H7 (cell line): ENCODE results near the gene VSTM4. TPM values are rescaled to one million over a fixed set of nuclear protein-coding genes. Genes with fewer than 3 reads are reported as not detected.
A peak's percentile ranks its signal among the peaks of the same experiment; 100 is the strongest.

ENCODE experiments used
- DNase-seq: peaks from one replicate; pipeline ENCODE4 v3.0.0; 2012
- H3K27me3 ChIP-seq: 2 replicates; pipeline ENCODE4 v1.6.0; 2011; ENCODE audit warnings: mild to moderate bottlenecking, low read length; ENCODE audit not compliant: control insufficient read depth, insufficient read depth
- H3K36me3 ChIP-seq: replicated peaks from 2 replicates; pipeline ENCODE4 v1.5.1; 2011; ENCODE audit warnings: low read length; ENCODE audit not compliant: control insufficient read depth, insufficient read depth
- H3K4me3 ChIP-seq: 2 replicates; pipeline ENCODE4 v1.5.1; 2011; ENCODE audit warnings: low read depth, mild to moderate bottlenecking, control low read depth, low read length, moderate library complexity; ENCODE audit not compliant: insufficient read depth
- total RNA-seq: library from RNA; depleted of rRNA; stranded (reverse); fragments of >200 nt; shearing (Covaris generic); gene quantifications from 2 replicates; pipeline ENCODE4 v1.2.3, GENCODE V29; 2014

VSTM4 gene
- total RNA-seq, 1 experiment from 2014 or later = 0.31 TPM

- Histone ChIP-seq H3K36me3 (no peaks in the 10 kb centered on the region), H3K27me3 (no peaks in the 10 kb centered on the region), H3K4me3 (no peak overlapping the region)
- DNase-seq = peak; percentile 53
Observed at GRCh38 chr10:49081547-49082275, 33.6 kb downstream of the VSTM4 start.

GRCh38 chr10:49080965-49081364 lies 34.4 kb downstream of the VSTM4 start:
- no peak for DNase-seq
- H3K27me3 ChIP-seq = no peaks in the 10 kb centered on the region
- no peaks in the 10 kb centered on the region for H3K36me3 ChIP-seq
- H3K4me3 ChIP-seq = no peak overlapping the region

GRCh38 chr10:49080071-49080470 lies 35.3 kb downstream of the VSTM4 start:
- H3K4me3 ChIP-seq = no peak overlapping the region
- no peak for DNase-seq
- no peaks in the 10 kb centered on the region for H3K27me3 ChIP-seq
- H3K36me3 ChIP-seq = no peaks in the 10 kb centered on the region

- DNase-seq = no peak
- no peak overlapping the region for H3K4me3 ChIP-seq
- no peaks in the 10 kb centered on the region for H3K27me3 ChIP-seq
- no peaks in the 10 kb centered on the region for H3K36me3 ChIP-seq
Observed at GRCh38 chr10:49079499-49079898, 35.8 kb downstream of the VSTM4 start.

GRCh38 chr10:49079072-49079471 lies 36.2 kb downstream of the VSTM4 start:
- no peak for DNase-seq
- H3K27me3 ChIP-seq = no peaks in the 10 kb centered on the region

GRCh38 chr10:49078433-49078832 lies 36.9 kb downstream of the VSTM4 start:
- Histone ChIP-seq H3K27me3 (no peaks in the 10 kb centered on the region), H3K4me3 (no peak overlapping the region), H3K36me3 (no peaks in the 10 kb centered on the region)
- DNase-seq = no peak

More at GRCh38 chr10:49079072-49079471, 36.2 kb downstream of the VSTM4 start:
- Histone ChIP-seq H3K4me3 (no peak overlapping the region), H3K36me3 (no peaks in the 10 kb centered on the region)

GRCh38 chr10:49076741-49077521 lies 38.4 kb downstream of the VSTM4 start:
- Histone ChIP-seq H3K4me3 (no peak overlapping the region), H3K27me3 (no peaks in the 10 kb centered on the region), H3K36me3 (no peaks in the 10 kb centered on the region)
- no peak for DNase-seq

- no peak for DNase-seq
- H3K27me3 ChIP-seq = no peaks in the 10 kb centered on the region
Observed at GRCh38 chr10:49076319-49076718, 39.0 kb downstream of the VSTM4 start.

GRCh38 chr10:49075743-49076142 lies 39.6 kb downstream of the VSTM4 start:
- no peaks in the 10 kb centered on the region for H3K27me3 ChIP-seq
- H3K4me3 ChIP-seq = no peak overlapping the region
- no peaks in the 10 kb centered on the region for H3K36me3 ChIP-seq
- no peak for DNase-seq

More at GRCh38 chr10:49076319-49076718, 39.0 kb downstream of the VSTM4 start:
- H3K4me3 ChIP-seq = no peak overlapping the region
- no peaks in the 10 kb centered on the region for H3K36me3 ChIP-seq

GRCh38 chr10:49074836-49075682 lies 40.3 kb downstream of the VSTM4 start:
- H3K4me3 ChIP-seq = no peak overlapping the region
- no peak for DNase-seq

GRCh38 chr10:49072166-49072885 lies 43.0 kb downstream of the VSTM4 start:
- no peaks in the 10 kb centered on the region for H3K36me3 ChIP-seq
- no peak overlapping the region for H3K4me3 ChIP-seq
- no peaks in the 10 kb centered on the region for H3K27me3 ChIP-seq
- DNase-seq = no peak

More at GRCh38 chr10:49074836-49075682, 40.3 kb downstream of the VSTM4 start:
- Histone ChIP-seq H3K36me3 (no peaks in the 10 kb centered on the region), H3K27me3 (no peaks in the 10 kb centered on the region)

- no peaks in the 10 kb centered on the region for H3K27me3 ChIP-seq
- no peaks in the 10 kb centered on the region for H3K36me3 ChIP-seq
- no peak overlapping the region for H3K4me3 ChIP-seq
- no peak for DNase-seq
Observed at GRCh38 chr10:49071160-49071761, 44.1 kb downstream of the VSTM4 start.

- DNase-seq = no peak
- Histone ChIP-seq H3K4me3 (no peak overlapping the region), H3K36me3 (no peaks in the 10 kb centered on the region), H3K27me3 (no peaks in the 10 kb centered on the region)
Observed at GRCh38 chr10:49070701-49071100, 44.6 kb downstream of the VSTM4 start.
